Endothelial cell of hepatic sinusoid (primary cell): ENCODE data around the gene RBM15.

Experiments
- in situ Hi-C: cut with HindIII; loops from 2 replicates; pipeline ENCODE4 v1.10.0; 2017; ENCODE audit warnings: low sequenced_read_pairs

Gene RBM15

GRCh38 chr1:110347182-110347893, 8.2 kb downstream of the RBM15 start:
- in situ Hi-C loops = no loop called here

GRCh38 chr1:110348050-110348449, 8.9 kb downstream of the RBM15 start:
- in situ Hi-C loops = no loop called here

GRCh38 chr1:110348771-110349170, 9.6 kb downstream of the RBM15 start:
- in situ Hi-C loops = no loop called here

- in situ Hi-C loops = no loop called here
Measured at GRCh38 chr1:110350360-110350759, 11.2 kb downstream of the RBM15 start.

- in situ Hi-C loops = no loop called here
Measured at GRCh38 chr1:110355321-110355720, 16.1 kb downstream of the RBM15 start.

GRCh38 chr1:110356379-110356778, 17.2 kb downstream of the RBM15 start:
- in situ Hi-C loops = no loop called here

- in situ Hi-C loops = no loop called here
Measured at GRCh38 chr1:110360431-110360830, 21.3 kb downstream of the RBM15 start.

GRCh38 chr1:110361856-110362255, 22.7 kb downstream of the RBM15 start:
- in situ Hi-C loops = no loop called here

GRCh38 chr1:110364221-110364620, 25.0 kb downstream of the RBM15 start:
- in situ Hi-C loops = no loop called here

GRCh38 chr1:110370827-110371226, 31.6 kb downstream of the RBM15 start:
- in situ Hi-C loops = no loop called here

GRCh38 chr1:110375490-110375889, 36.3 kb downstream of the RBM15 start:
- in situ Hi-C loops = no loop called here

GRCh38 chr1:110380672-110381283, 41.6 kb downstream of the RBM15 start:
- in situ Hi-C loops = no loop called here

- in situ Hi-C loops = no loop called here
Measured at GRCh38 chr1:110383251-110383990, 44.2 kb downstream of the RBM15 start.

GRCh38 chr1:110384581-110385321, 45.6 kb downstream of the RBM15 start:
- in situ Hi-C loops = no loop called here

- in situ Hi-C loops = no loop called here
Measured at GRCh38 chr1:110385369-110385768, 46.2 kb downstream of the RBM15 start.

GRCh38 chr1:110387048-110387754, 48.0 kb downstream of the RBM15 start:
- in situ Hi-C loops = no loop called here

- in situ Hi-C loops = no loop called here
Measured at GRCh38 chr1:110390096-110390495, 50.9 kb downstream of the RBM15 start.

GRCh38 chr1:110390692-110391245, 51.6 kb downstream of the RBM15 start, which contains the start of gene SLC16A4:
SLC16A4 (minus strand) TSS chr1:110391026; CDS start chr1:110389323, 1,703 bp downstream.
- in situ Hi-C loops = no loop called here

GRCh38 chr1:110393286-110393685, 54.1 kb downstream of the RBM15 start:
- in situ Hi-C loops = no loop called here
